Esophagus muscularis mucosa (tissue), 4 donors: Measurements from ENCODE around the gene AGA. TPM values are rescaled to one million over a fixed set of nuclear protein-coding genes. Genes with fewer than 3 reads are reported as not detected.

ENCODE experiments used
- DNase-seq: peaks from one replicate; pipeline ENCODE4 v3.0.0-alpha.2; 2017; ENCODE audit errors: extremely low spot score
- H3K27ac ChIP-seq, 4 donors: fragments of 200-600 bp; sonication (generic); replicated peaks in 1 of 4; 1 replicate in 3 of 4; 2 replicates in 1 of 4; pipeline ENCODE4 v1.5.1; 2016 to 2019; ENCODE audit warnings: mild to moderate bottlenecking in 1 of 4
- H3K27me3 ChIP-seq, 4 donors: fragments of 200-600 bp; sonication (generic); one replicate each; pipeline versions ENCODE4 v1.5.1 to v1.6.0; 2016 to 2019
- H3K36me3 ChIP-seq, 4 donors: fragments of 200-600 bp; sonication (generic); one replicate each; pipeline ENCODE4 v1.5.1; 2016 to 2019
- H3K4me1 ChIP-seq, 4 donors: fragments of 200-600 bp; sonication (generic); one replicate each; pipeline ENCODE4 v1.5.1; 2016 to 2019
- H3K4me3 ChIP-seq, 4 donors: fragments of 200-600 bp; sonication (generic); 1 replicate in 2 of 4; 2 replicates in 2 of 4; pipeline ENCODE4 v1.5.1; 2016 to 2019; ENCODE audit warnings: mild to moderate bottlenecking in 4 of 4, moderate library complexity in 1 of 4
- H3K9me3 ChIP-seq, 4 donors: fragments of 200-600 bp; sonication (generic); 1 replicate in 3 of 4; 2 replicates in 1 of 4; pipeline ENCODE4 v1.5.1; 2016 to 2019
- EP300 ChIP-seq: sonication (generic); formaldehyde crosslinking; IDR thresholded peaks from one replicate; pipeline ENCODE4 v1.6.1; 2017; ENCODE audit warnings: antibody characterized with exemption
- POLR2A ChIP-seq: fragments of 450-650 bp; IDR thresholded peaks from one replicate; pipeline ENCODE4 v1.6.1; 2017; ENCODE audit warnings: antibody characterized with exemption, moderate library complexity, mild to moderate bottlenecking, low read depth
- POLR2AphosphoS5 ChIP-seq, 2 donors: sonication (generic); formaldehyde crosslinking; IDR thresholded peaks; one replicate each; pipeline ENCODE4 v1.6.1; 2017; ENCODE audit warnings: antibody characterized with exemption in 2 of 2
- WGBS: methylation state at CpG from one replicate; pipeline ENCODE4 v1.1.5; 2018; 5-methylcytosine and 5-hydroxymethylcytosine counted together
- intact Hi-C: fragments of 100-400 bp; cut with DNase I; formaldehyde crosslinking; loops from one replicate; pipeline ENCODE4 v1.15.1; 2023
- total RNA-seq, 4 donors: library from RNA; depleted of rRNA; stranded (reverse); fragments of >200 nt; gene quantifications; one replicate each; pipeline versions ENCODE4 v1.1.0 to v1.2.1, GENCODE V29; 2016
- TF ChIP-seq, protein P1 (sequence below), 3 experiments: fragments of 200-600 bp in 2 of 3; fragments of 450-650 bp in 1 of 3; sonication (generic) in 2 of 3; IDR thresholded peaks; one replicate each; pipeline ENCODE4 v1.5.1; 2017 to 2019; ENCODE audit warnings: antibody characterized with exemption in 3 of 3, mild to moderate bottlenecking in 2 of 3, moderate library complexity in 1 of 3

AGA gene
- 10 to 100 TPM in 2 of 4 donors, 1 to 10 TPM in 2; 7.5 to 17.4 (median 9.7) TPM for total RNA-seq

GRCh38 chr4:177441803-177442622 is at the start of gene AGA:
Gene AGA, minus strand, starts transcription at chr4:177442437. Its CDS starts 62 bp downstream, at chr4:177442375.
- H3K4me1 ChIP-seq = peaks cover 5 to 18% (median 17%) of the 10 kb centered on the region in 4 donors
- peak; percentile 98 for DNase-seq
- TF ChIP-seq POLR2AphosphoS5 (IDR thresholded peaks at IDR 0.05) = peak; percentile 82 to 86
- TF ChIP-seq, protein P1, sequence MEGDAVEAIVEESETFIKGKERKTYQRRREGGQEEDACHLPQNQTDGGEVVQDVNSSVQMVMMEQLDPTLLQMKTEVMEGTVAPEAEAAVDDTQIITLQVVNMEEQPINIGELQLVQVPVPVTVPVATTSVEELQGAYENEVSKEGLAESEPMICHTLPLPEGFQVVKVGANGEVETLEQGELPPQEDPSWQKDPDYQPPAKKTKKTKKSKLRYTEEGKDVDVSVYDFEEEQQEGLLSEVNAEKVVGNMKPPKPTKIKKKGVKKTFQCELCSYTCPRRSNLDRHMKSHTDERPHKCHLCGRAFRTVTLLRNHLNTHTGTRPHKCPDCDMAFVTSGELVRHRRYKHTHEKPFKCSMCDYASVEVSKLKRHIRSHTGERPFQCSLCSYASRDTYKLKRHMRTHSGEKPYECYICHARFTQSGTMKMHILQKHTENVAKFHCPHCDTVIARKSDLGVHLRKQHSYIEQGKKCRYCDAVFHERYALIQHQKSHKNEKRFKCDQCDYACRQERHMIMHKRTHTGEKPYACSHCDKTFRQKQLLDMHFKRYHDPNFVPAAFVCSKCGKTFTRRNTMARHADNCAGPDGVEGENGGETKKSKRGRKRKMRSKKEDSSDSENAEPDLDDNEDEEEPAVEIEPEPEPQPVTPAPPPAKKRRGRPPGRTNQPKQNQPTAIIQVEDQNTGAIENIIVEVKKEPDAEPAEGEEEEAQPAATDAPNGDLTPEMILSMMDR (IDR thresholded peaks at IDR 0.05) = no peak
- peak; percentile 30 for TF ChIP-seq POLR2A
- H3K27ac ChIP-seq = peak within 1 kb of the TSS; percentile 90 to 92 (median 92)
- H3K9me3 ChIP-seq = no peaks in the 10 kb centered on the region
- H3K4me3 ChIP-seq = peak within 1 kb of the TSS; percentile 65 to 78 (median 70)
- under 1% methylated on average over 52 of the region's 60 CpGs for WGBS
- no peaks in the 10 kb centered on the region for H3K27me3 ChIP-seq
- intact Hi-C loops = no loop called here
- H3K36me3 ChIP-seq = peaks cover 0 to 21% (median 12%) of the 10 kb centered on the region in 4 donors

DNA sequence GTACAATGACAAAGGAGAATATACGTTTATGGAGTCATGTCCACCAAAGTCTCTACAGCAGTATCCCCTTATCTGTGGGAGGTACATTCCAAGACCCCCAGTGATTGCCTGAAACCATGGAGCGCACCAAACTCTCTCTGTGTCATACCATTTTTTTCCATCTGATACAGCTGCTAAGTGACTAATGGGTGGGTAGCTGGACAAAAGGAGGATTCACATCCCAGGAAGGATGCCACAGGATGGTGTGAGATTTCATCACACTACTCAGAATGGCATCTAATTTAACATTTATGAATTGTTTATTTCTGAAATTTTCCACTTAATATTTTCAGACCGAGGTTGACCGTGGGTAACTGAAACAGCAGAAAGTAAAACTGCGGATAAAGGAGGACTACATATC is 49.8 kb upstream of the AGA start:
- TF ChIP-seq POLR2A = no peak
- TF ChIP-seq EP300 = no peak
- no peak for TF ChIP-seq POLR2AphosphoS5 (IDR thresholded peaks at IDR 0.05)
- TF ChIP-seq, protein P1 (IDR thresholded peaks at IDR 0.05) = no peak
- H3K27me3 ChIP-seq = no peaks in the 10 kb centered on the region
- no peak overlapping the region for H3K4me3 ChIP-seq
- H3K36me3 ChIP-seq = no peaks in the 10 kb centered on the region
- no peaks in the 10 kb centered on the region for H3K9me3 ChIP-seq
- no peak overlapping the region for H3K27ac ChIP-seq
- DNase-seq = no peak
- H3K4me1 ChIP-seq = no peaks in the 10 kb centered on the region
- intact Hi-C loops = no loop called here
- 87% methylated on average over 5 of the region's 5 CpGs for WGBS

- no peaks in the 10 kb centered on the region for H3K4me1 ChIP-seq
- WGBS = 67% methylated on average over 2 of the region's 2 CpGs
- no peaks in the 10 kb centered on the region for H3K36me3 ChIP-seq
- H3K9me3 ChIP-seq = no peaks in the 10 kb centered on the region
- no peak overlapping the region for H3K4me3 ChIP-seq
- H3K27me3 ChIP-seq = no peaks in the 10 kb centered on the region
- DNase-seq = no peak
- no peak for TF ChIP-seq POLR2AphosphoS5 (IDR thresholded peaks at IDR 0.05)
- no peak for TF ChIP-seq POLR2A
- TF ChIP-seq, protein P1 (IDR thresholded peaks at IDR 0.05) = no peak
- no peak for TF ChIP-seq EP300
- H3K27ac ChIP-seq = no peak overlapping the region
- intact Hi-C loops = no loop called here
Measured at GRCh38 chr4:177490769-177491168, 48.5 kb upstream of the AGA start.

- intact Hi-C loops = no loop called here
- no peaks in the 10 kb centered on the region for H3K4me1 ChIP-seq
- no peak overlapping the region for H3K27ac ChIP-seq
- no peaks in the 10 kb centered on the region for H3K36me3 ChIP-seq
- H3K4me3 ChIP-seq = no peak overlapping the region
- no peak for TF ChIP-seq POLR2A
- TF ChIP-seq, protein P1 (IDR thresholded peaks at IDR 0.05) = no peak
- TF ChIP-seq EP300 = no peak
- TF ChIP-seq POLR2AphosphoS5 (IDR thresholded peaks at IDR 0.05) = no peak
- WGBS = 87% methylated on average over 1 of the region's 1 CpG
- H3K9me3 ChIP-seq = no peaks in the 10 kb centered on the region
- DNase-seq = no peak
- H3K27me3 ChIP-seq = no peaks in the 10 kb centered on the region
Measured at GRCh38 chr4:177489471-177490246, 47.4 kb upstream of the AGA start.
